ENCODE results near the gene ANTKMT. TPM values are rescaled to one million over a fixed set of nuclear protein-coding genes. Genes with fewer than 3 reads are reported as not detected.

The ANTKMT gene
- total RNA-seq, 2 donors from 2014 or later = 29.7 to 46.7 TPM

GRCh38 chr16:695355-696089 lies 25.4 kb upstream of the ANTKMT start:
- TF ChIP-seq CTCF (IDR thresholded peaks at IDR 0.05) = no peak
- ATAC-seq (ENCODE audit: insufficient number of reproducible peaks, low FRiP score, low read depth) = no peak
- no peak for DNase-seq (ENCODE audit: low spot score)
- H3K4me1 ChIP-seq (ENCODE audit: control insufficient read depth in 1 of 2, low read depth in 2 of 2) = peaks cover 6 to 10% of the 10 kb centered on the region in 2 donors
- peaks cover 12% of the 10 kb centered on the region for H3K27me3 ChIP-seq (replicated peaks; ENCODE audit: insufficient read depth)
- H3K27ac ChIP-seq = no peak overlapping the region
- no peaks in the 10 kb centered on the region for H3K36me3 ChIP-seq
- H3K4me3 ChIP-seq = peak overlapping the region; percentile 43
- H3K9me3 ChIP-seq = no peaks in the 10 kb centered on the region

GRCh38 chr16:698911-699671 lies 21.9 kb upstream of the ANTKMT start:
- no peak for ATAC-seq (ENCODE audit: insufficient number of reproducible peaks, low FRiP score, low read depth)
- H3K4me3 ChIP-seq = no peak overlapping the region
- peaks cover 22% of the 10 kb centered on the region for H3K27me3 ChIP-seq (replicated peaks; ENCODE audit: insufficient read depth)
- DNase-seq (ENCODE audit: low spot score) = no peak
- TF ChIP-seq CTCF (IDR thresholded peaks at IDR 0.05) = no peak
- peaks cover 4% of the 10 kb centered on the region in 2 donors for H3K4me1 ChIP-seq (ENCODE audit: control insufficient read depth in 1 of 2, low read depth in 2 of 2)
- no peaks in the 10 kb centered on the region for H3K36me3 ChIP-seq
- H3K27ac ChIP-seq = no peak overlapping the region
- H3K9me3 ChIP-seq = no peaks in the 10 kb centered on the region

GRCh38 chr16:700684-701584 lies 20.0 kb upstream of the ANTKMT start:
- no peaks in the 10 kb centered on the region for H3K36me3 ChIP-seq
- no peak for DNase-seq (ENCODE audit: low spot score)
- ATAC-seq (ENCODE audit: insufficient number of reproducible peaks, low FRiP score, low read depth) = no peak
- H3K9me3 ChIP-seq = no peaks in the 10 kb centered on the region
- peaks cover 19% of the 10 kb centered on the region for H3K27me3 ChIP-seq (replicated peaks; ENCODE audit: insufficient read depth)
- H3K4me3 ChIP-seq = no peak overlapping the region
- no peak overlapping the region for H3K27ac ChIP-seq
- H3K4me1 ChIP-seq (ENCODE audit: control insufficient read depth in 1 of 2, low read depth in 2 of 2) = no peaks in the 10 kb centered on the region
- no peak for TF ChIP-seq CTCF (IDR thresholded peaks at IDR 0.05)

GRCh38 chr16:702341-702740 lies 18.6 kb upstream of the ANTKMT start:
- Histone ChIP-seq H3K4me1 (ENCODE audit: control insufficient read depth in 1 of 2, low read depth in 2 of 2) (no peaks in the 10 kb centered on the region), H3K9me3 (no peaks in the 10 kb centered on the region), H3K36me3 (no peaks in the 10 kb centered on the region), H3K27ac (no peak overlapping the region), H3K27me3 (replicated peaks; ENCODE audit: insufficient read depth) (peaks cover 23% of the 10 kb centered on the region), H3K4me3 (no peak overlapping the region)
- ATAC-seq (ENCODE audit: insufficient number of reproducible peaks, low FRiP score, low read depth) (no peak), DNase-seq (ENCODE audit: low spot score) (no peak)
- no peak for TF ChIP-seq CTCF (IDR thresholded peaks at IDR 0.05)

- no peak for TF ChIP-seq CTCF (IDR thresholded peaks at IDR 0.05)
- DNase-seq (ENCODE audit: low spot score) (no peak), ATAC-seq (ENCODE audit: insufficient number of reproducible peaks, low FRiP score, low read depth) (no peak)
- Histone ChIP-seq H3K4me3 (no peak overlapping the region), H3K27ac (no peak overlapping the region), H3K27me3 (replicated peaks; ENCODE audit: insufficient read depth) (peaks cover 28% of the 10 kb centered on the region), H3K9me3 (no peaks in the 10 kb centered on the region), H3K4me1 (ENCODE audit: control insufficient read depth in 1 of 2, low read depth in 2 of 2) (no peaks in the 10 kb centered on the region), H3K36me3 (no peaks in the 10 kb centered on the region)
Observed at GRCh38 chr16:703406-703805, 17.5 kb upstream of the ANTKMT start.
